Tibial nerve (tissue), 4 donors: ENCODE data around the gene TRIM38. TPM values are rescaled to one million over a fixed set of nuclear protein-coding genes. Genes with fewer than 3 reads are reported as not detected.

ENCODE experiments used
- DNase-seq, 2 donors: peaks; one replicate each; pipeline ENCODE4 v3.0.0-alpha.2; 2019; ENCODE audit warnings: low spot score in 2 of 2
- H3K27ac ChIP-seq, 4 donors: fragments of 200-600 bp; sonication (generic) in 3 of 4; one replicate each; pipeline ENCODE4 v1.5.1; 2017 to 2019; ENCODE audit warnings: mild to moderate bottlenecking in 1 of 4
- H3K27me3 ChIP-seq, 2 donors: fragments of 200-600 bp; sonication (generic) in 1 of 2; one replicate each; pipeline versions ENCODE4 v1.5.1 to v1.6.0; 2017 to 2019
- H3K36me3 ChIP-seq, 3 donors: fragments of 200-600 bp; sonication (generic); one replicate each; pipeline ENCODE4 v1.5.1; 2018 to 2019
- H3K4me1 ChIP-seq, 4 donors: fragments of 200-600 bp; sonication (generic) in 3 of 4; one replicate each; pipeline ENCODE4 v1.5.1; 2017 to 2019
- H3K4me3 ChIP-seq, 4 donors: fragments of 200-600 bp; sonication (generic) in 3 of 4; one replicate each; pipeline ENCODE4 v1.5.1; 2017 to 2019; ENCODE audit warnings: mild to moderate bottlenecking in 1 of 4, moderate library complexity in 1 of 4
- H3K9me3 ChIP-seq, 4 donors: fragments of 200-600 bp; sonication (generic) in 3 of 4; one replicate each; pipeline ENCODE4 v1.5.1; 2017 to 2019
- EP300 ChIP-seq, 2 donors: sonication (generic); formaldehyde crosslinking; IDR thresholded peaks; one replicate each; pipeline ENCODE4 v1.6.1; 2017; ENCODE audit warnings: antibody characterized with exemption in 2 of 2, mild to moderate bottlenecking in 1 of 2
- POLR2A ChIP-seq, 2 donors: fragments of 450-650 bp; IDR thresholded peaks; one replicate each; pipeline ENCODE4 v1.6.1; 2017; ENCODE audit warnings: antibody characterized with exemption in 2 of 2, mild to moderate bottlenecking in 2 of 2, moderate library complexity in 2 of 2
- WGBS, 2 donors: methylation state at CpG; one replicate each; pipeline ENCODE4 v1.1.5; 2018; 5-methylcytosine and 5-hydroxymethylcytosine counted together
- total RNA-seq, 4 donors: library from RNA; depleted of rRNA; stranded (reverse); fragments of >200 nt; gene quantifications; one replicate each; pipeline ENCODE4 v1.1.0, GENCODE V29; 2016
- TF ChIP-seq, protein P1 (sequence below), 5 experiments: fragments of 200-600 bp in 3 of 5; fragments of 450-650 bp in 2 of 5; sonication (generic) in 3 of 5; IDR thresholded peaks; one replicate each; pipeline ENCODE4 v1.5.1; 2016 to 2019; ENCODE audit warnings: antibody characterized with exemption in 5 of 5, mild to moderate bottlenecking in 3 of 5, moderate library complexity in 2 of 5

Gene TRIM38
- total RNA-seq, 4 donors from 2014 or later, result 8.8 to 12.2 (median 9.5) TPM

DNA sequence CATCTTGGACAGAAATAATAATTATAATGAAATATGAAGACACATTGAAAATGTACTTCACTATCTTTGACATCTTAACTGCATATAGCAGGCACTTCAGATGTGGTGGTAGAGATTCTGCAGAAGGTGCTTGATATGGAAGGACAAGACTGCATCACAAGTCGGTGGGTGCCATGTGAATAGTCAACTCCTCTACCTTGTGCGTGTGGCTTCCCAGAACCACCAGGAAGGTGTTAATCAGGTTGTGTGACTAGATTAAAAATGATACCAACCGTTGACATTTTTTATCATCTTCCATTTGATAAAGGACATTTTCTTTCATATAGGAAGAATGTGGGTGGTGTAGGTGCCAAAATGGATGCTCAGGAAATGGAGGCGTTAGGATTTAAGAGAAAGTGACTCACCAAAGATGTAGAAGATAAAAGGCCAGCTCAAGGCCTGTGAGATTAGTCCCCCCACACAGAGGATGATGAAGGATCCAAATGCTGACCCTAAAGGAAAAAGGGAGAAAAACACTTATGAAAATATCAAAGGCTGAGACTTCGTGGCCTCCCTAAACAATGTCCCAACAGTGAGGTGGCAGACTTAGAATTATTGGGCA lies 44.4 kb upstream of the TRIM38 start:
- WGBS, 2 donors, result 84 to 92% methylated on average over 5 of the region's 5 CpGs
- TF ChIP-seq EP300 (IDR thresholded peaks at IDR 0.05), result no peak
- TF ChIP-seq, protein P1, sequence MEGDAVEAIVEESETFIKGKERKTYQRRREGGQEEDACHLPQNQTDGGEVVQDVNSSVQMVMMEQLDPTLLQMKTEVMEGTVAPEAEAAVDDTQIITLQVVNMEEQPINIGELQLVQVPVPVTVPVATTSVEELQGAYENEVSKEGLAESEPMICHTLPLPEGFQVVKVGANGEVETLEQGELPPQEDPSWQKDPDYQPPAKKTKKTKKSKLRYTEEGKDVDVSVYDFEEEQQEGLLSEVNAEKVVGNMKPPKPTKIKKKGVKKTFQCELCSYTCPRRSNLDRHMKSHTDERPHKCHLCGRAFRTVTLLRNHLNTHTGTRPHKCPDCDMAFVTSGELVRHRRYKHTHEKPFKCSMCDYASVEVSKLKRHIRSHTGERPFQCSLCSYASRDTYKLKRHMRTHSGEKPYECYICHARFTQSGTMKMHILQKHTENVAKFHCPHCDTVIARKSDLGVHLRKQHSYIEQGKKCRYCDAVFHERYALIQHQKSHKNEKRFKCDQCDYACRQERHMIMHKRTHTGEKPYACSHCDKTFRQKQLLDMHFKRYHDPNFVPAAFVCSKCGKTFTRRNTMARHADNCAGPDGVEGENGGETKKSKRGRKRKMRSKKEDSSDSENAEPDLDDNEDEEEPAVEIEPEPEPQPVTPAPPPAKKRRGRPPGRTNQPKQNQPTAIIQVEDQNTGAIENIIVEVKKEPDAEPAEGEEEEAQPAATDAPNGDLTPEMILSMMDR (IDR thresholded peaks at IDR 0.05), result no peak
- TF ChIP-seq POLR2A (IDR thresholded peaks at IDR 0.05), result no peak
- H3K27me3 ChIP-seq, result no peaks in the 10 kb centered on the region
- H3K4me3 ChIP-seq, result no peak overlapping the region
- H3K9me3 ChIP-seq, result no peaks in the 10 kb centered on the region
- DNase-seq, result no peak
- H3K4me1 ChIP-seq, result no peaks in the 10 kb centered on the region
- H3K36me3 ChIP-seq, result no peaks in the 10 kb centered on the region
- H3K27ac ChIP-seq, result no peak overlapping the region

DNA sequence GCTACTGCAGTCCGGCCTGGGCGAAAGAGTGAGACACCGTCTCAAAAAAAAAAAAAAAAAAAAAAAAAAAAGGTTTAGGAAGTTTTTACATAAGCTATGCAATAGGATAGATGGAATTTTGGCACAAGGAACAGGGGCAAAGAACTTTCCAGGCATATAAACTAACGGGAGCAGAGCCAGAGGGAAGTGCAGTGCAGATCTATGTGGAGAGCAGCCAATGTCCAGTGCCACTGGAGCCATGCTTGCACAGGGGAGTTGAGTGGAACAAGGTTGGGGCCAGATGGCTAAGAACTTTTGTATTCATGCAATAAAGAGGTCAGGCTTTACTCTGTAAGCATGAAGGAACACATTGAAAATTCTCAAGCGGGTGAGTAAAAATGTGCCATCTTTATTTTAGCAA lies 42.9 kb upstream of the TRIM38 start:
- Histone ChIP-seq H3K27me3 (no peaks in the 10 kb centered on the region), H3K36me3 (no peaks in the 10 kb centered on the region), H3K4me1 (no peaks in the 10 kb centered on the region), H3K4me3 (no peak overlapping the region), H3K9me3 (no peaks in the 10 kb centered on the region), H3K27ac (no peak overlapping the region)
- WGBS, 2 donors, result 90 to 97% methylated on average over 5 of the region's 5 CpGs
- DNase-seq, result no peak
- no peak for TF ChIP-seq POLR2A (IDR thresholded peaks at IDR 0.05)
- no peak for TF ChIP-seq EP300 (IDR thresholded peaks at IDR 0.05)
- TF ChIP-seq, protein P1 (IDR thresholded peaks at IDR 0.05), result no peak

DNA sequence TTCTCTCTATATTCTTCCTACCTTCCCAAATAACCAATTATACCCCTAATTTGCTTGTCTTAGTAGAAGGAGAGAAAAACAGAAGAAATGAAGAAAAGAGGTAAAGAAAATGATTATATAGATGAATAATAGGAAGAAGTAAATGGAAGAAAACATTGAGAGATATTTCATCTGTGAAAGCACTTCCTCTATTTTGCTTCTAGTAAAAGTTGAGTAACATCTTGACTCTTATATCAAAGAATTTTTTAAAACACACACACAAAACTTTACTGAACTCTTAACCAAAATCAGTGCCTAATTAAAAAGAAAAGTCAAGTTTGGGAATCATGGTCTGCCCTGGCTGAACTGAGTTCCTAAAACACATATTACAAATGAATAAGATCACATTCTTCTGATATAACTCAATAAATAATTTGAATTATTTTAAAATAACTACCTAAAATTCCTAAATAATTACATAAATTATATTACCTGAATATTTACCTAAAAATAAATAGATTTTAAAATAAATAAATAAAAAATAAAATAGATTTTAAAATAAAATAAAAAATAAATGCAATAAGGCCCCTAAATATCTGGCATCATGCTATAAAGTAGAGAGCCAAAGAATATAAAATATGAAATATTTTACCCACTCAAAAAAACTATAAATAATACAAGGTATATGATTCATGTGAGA lies 40.9 kb upstream of the TRIM38 start:
- no peak for DNase-seq
- Histone ChIP-seq H3K9me3 (no peaks in the 10 kb centered on the region), H3K4me3 (no peak overlapping the region), H3K27me3 (no peaks in the 10 kb centered on the region), H3K4me1 (no peaks in the 10 kb centered on the region), H3K27ac (no peak overlapping the region), H3K36me3 (no peaks in the 10 kb centered on the region)
- TF ChIP-seq POLR2A (IDR thresholded peaks at IDR 0.05) (no peak), EP300 (IDR thresholded peaks at IDR 0.05) (no peak)
- TF ChIP-seq, protein P1 (IDR thresholded peaks at IDR 0.05), result no peak

DNA sequence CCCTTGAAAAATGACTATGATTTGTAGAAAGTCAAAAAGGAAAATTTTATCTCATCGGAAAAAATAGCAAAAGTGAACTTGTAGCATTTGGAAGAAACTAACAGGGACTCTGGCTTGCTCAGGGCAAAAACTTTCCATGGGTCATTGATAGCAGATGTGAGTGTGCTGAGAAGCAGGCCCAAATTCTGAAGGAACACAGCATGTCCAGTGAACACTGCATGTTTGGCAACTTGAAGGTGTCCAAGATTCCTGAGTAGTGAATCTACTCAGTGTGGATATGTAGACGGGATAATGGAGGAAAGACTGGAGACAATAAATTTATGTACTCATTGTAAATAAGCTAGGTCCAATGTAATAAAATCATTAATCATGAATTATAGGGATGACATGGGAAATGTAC lies 40.3 kb upstream of the TRIM38 start:
- Histone ChIP-seq H3K4me1 (no peaks in the 10 kb centered on the region), H3K27me3 (no peaks in the 10 kb centered on the region), H3K9me3 (no peaks in the 10 kb centered on the region), H3K4me3 (no peak overlapping the region), H3K36me3 (no peaks in the 10 kb centered on the region), H3K27ac (no peak overlapping the region)
- TF ChIP-seq, protein P1 (IDR thresholded peaks at IDR 0.05), result no peak
- TF ChIP-seq EP300 (IDR thresholded peaks at IDR 0.05), result peak in 1 of 2 donors; percentile 48
- peak in 1 of 2 donors; percentile 35 for DNase-seq
- 65 to 66% methylated on average over 2 of the region's 2 CpGs for WGBS, 2 donors

DNA sequence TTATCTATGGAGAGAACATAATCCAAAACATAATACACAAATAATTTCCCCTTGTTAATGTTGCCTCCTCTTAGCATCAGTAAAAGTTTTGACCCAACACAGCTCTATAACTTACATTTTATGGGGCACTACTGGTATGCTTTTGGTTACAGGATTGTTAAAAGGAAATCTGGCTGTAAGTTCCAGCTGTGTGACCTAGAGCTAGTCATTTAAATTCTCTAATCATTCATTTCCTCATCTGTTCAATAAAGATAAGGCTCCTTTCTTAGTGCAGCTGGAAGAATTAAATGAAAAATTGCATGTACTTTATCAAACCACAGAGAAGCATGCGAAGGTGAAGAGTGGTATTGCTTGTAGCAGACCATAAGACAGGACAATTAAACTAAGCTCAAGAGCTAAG lies 36.7 kb upstream of the TRIM38 start:
- Histone ChIP-seq H3K36me3 (no peaks in the 10 kb centered on the region), H3K27me3 (no peaks in the 10 kb centered on the region), H3K27ac (no peak overlapping the region), H3K4me3 (no peak overlapping the region), H3K4me1 (no peaks in the 10 kb centered on the region), H3K9me3 (no peaks in the 10 kb centered on the region)
- WGBS, 2 donors, result 75 to 83% methylated on average over 1 of the region's 1 CpG
- DNase-seq, result no peak
- TF ChIP-seq, protein P1 (IDR thresholded peaks at IDR 0.05), result no peak
- no peak for TF ChIP-seq POLR2A (IDR thresholded peaks at IDR 0.05)
